ENCODE measurements around the gene SCRN1. TPM values are rescaled to one million over a fixed set of nuclear protein-coding genes. Genes with fewer than 3 reads are reported as not detected.

SCRN1 gene
- total RNA-seq, 2 donors from 2014 or later, result 110 to 112 TPM

- Mint-ChIP-seq H3K27me3 (ENCODE audit: insufficient read depth) (no peaks in the 10 kb centered on the region), H3K27ac (no peak overlapping the region), H3K9me3 (no peaks in the 10 kb centered on the region), H3K36me3 (ENCODE audit: low read depth) (peaks cover 33% of the 10 kb centered on the region), H3K4me1 (no peaks in the 10 kb centered on the region), H3K4me3 (no peak overlapping the region)
- DNase-seq, result no peak
- Histone ChIP-seq H3K27ac (ENCODE audit: low read depth, low read length) (no peak overlapping the region), H3K4me1 (ENCODE audit: control insufficient read depth, insufficient read depth, low read length) (no peaks in the 10 kb centered on the region), H3K36me3 (ENCODE audit: control insufficient read depth, insufficient read depth, low read length) (peaks cover 37% of the 10 kb centered on the region), H3K9ac (ENCODE audit: extremely low read depth, low read length, poor library complexity, severe bottlenecking) (no peak overlapping the region), H3K9me3 (ENCODE audit: control insufficient read depth, low read length) (no peaks in the 10 kb centered on the region), H3K27me3 (ENCODE audit: control insufficient read depth, insufficient read depth, low read length, poor library complexity, severe bottlenecking) (no peaks in the 10 kb centered on the region), H3K4me3 (ENCODE audit: low read length) (no peak overlapping the region)
- WGBS, 2 experiments (ENCODE audit: insufficient coverage in 1 of 2, insufficient read length in 1 of 2), result 90 to 94% methylated on average over 3 to 4 of the region's 4 CpGs
- no peak for TF ChIP-seq CTCF (conservative IDR thresholded peaks at IDR 0.05)
These were observed 72.0 kb downstream of the SCRN1 start for GRCh38 chr7:29917641-29918040.

- Mint-ChIP-seq H3K4me1 (no peaks in the 10 kb centered on the region), H3K36me3 (ENCODE audit: low read depth) (peaks cover 18% of the 10 kb centered on the region), H3K27me3 (ENCODE audit: insufficient read depth) (no peaks in the 10 kb centered on the region), H3K9me3 (no peaks in the 10 kb centered on the region), H3K27ac (no peak overlapping the region), H3K4me3 (no peak overlapping the region)
- Histone ChIP-seq H3K9ac (ENCODE audit: extremely low read depth, low read length, poor library complexity, severe bottlenecking) (no peak overlapping the region), H3K4me3 (ENCODE audit: low read length) (no peak overlapping the region), H3K27ac (ENCODE audit: low read depth, low read length) (no peak overlapping the region), H3K4me1 (ENCODE audit: control insufficient read depth, insufficient read depth, low read length) (no peaks in the 10 kb centered on the region), H3K27me3 (ENCODE audit: control insufficient read depth, insufficient read depth, low read length, poor library complexity, severe bottlenecking) (no peaks in the 10 kb centered on the region), H3K36me3 (ENCODE audit: control insufficient read depth, insufficient read depth, low read length) (peaks cover 24% of the 10 kb centered on the region), H3K9me3 (ENCODE audit: control insufficient read depth, low read length) (no peaks in the 10 kb centered on the region)
- WGBS, 2 experiments (ENCODE audit: insufficient coverage in 1 of 2, insufficient read length in 1 of 2), result 84 to 90% methylated on average over 5 to 7 of the region's 7 CpGs
- TF ChIP-seq CTCF (conservative IDR thresholded peaks at IDR 0.05), result no peak
- DNase-seq, result no peak
These were observed 74.0 kb downstream of the SCRN1 start for GRCh38 chr7:29915481-29916215.

- Histone ChIP-seq H3K9ac (ENCODE audit: extremely low read depth, low read length, poor library complexity, severe bottlenecking) (no peak overlapping the region), H3K4me3 (ENCODE audit: low read length) (no peak overlapping the region), H3K27me3 (ENCODE audit: control insufficient read depth, insufficient read depth, low read length, poor library complexity, severe bottlenecking) (no peaks in the 10 kb centered on the region), H3K27ac (ENCODE audit: low read depth, low read length) (no peak overlapping the region), H3K4me1 (ENCODE audit: control insufficient read depth, insufficient read depth, low read length) (no peaks in the 10 kb centered on the region), H3K9me3 (ENCODE audit: control insufficient read depth, low read length) (no peaks in the 10 kb centered on the region), H3K36me3 (ENCODE audit: control insufficient read depth, insufficient read depth, low read length) (peaks cover 9% of the 10 kb centered on the region)
- H3K4me1 Mint-ChIP-seq, result no peaks in the 10 kb centered on the region
- H3K36me3 Mint-ChIP-seq (ENCODE audit: low read depth), result peaks cover 3% of the 10 kb centered on the region
- no peak overlapping the region for H3K4me3 Mint-ChIP-seq
- no peak for DNase-seq
- TF ChIP-seq CTCF (conservative IDR thresholded peaks at IDR 0.05), result no peak
- H3K9me3 Mint-ChIP-seq, result no peaks in the 10 kb centered on the region
- H3K27ac Mint-ChIP-seq, result no peak overlapping the region
- no peaks in the 10 kb centered on the region for H3K27me3 Mint-ChIP-seq (ENCODE audit: insufficient read depth)
- WGBS, 2 experiments (ENCODE audit: insufficient coverage in 1 of 2, insufficient read length in 1 of 2), result 88% methylated on average over 4 of the region's 4 CpGs; no CpG with 5 or more reads in 1 of the 2 experiments
These were observed 75.4 kb downstream of the SCRN1 start for GRCh38 chr7:29914180-29914579.

All from endodermal cell (in vitro differentiated cells).